Measurements from ENCODE around the gene BBS9. TPM values are rescaled to one million over a fixed set of nuclear protein-coding genes. Genes with fewer than 3 reads are reported as not detected.

The BBS9 gene
- total RNA-seq, 1 experiment from 2014 or later: 5.1 TPM

- Mint-ChIP-seq H3K36me3 (ENCODE audit: insufficient read depth, unreplicated experiment) (no peaks in the 10 kb centered on the region), H3K27me3 (ENCODE audit: insufficient read depth, unreplicated experiment) (no peaks in the 10 kb centered on the region), H3K4me3 (ENCODE audit: unreplicated experiment) (no peak overlapping the region), H3K4me1 (ENCODE audit: insufficient read depth, unreplicated experiment) (no peaks in the 10 kb centered on the region), H3K27ac (ENCODE audit: low read depth, unreplicated experiment) (no peak overlapping the region), H3K9me3 (ENCODE audit: unreplicated experiment) (no peaks in the 10 kb centered on the region)
- intact Hi-C loops (cut with micrococcal nuclease): loop anchor here (2.0 kb wide), 1 partner anchor 473 kb away; no protein-coding TSS in a partner anchor
- POLR2A ChIA-PET: no interaction called here
- TF ChIP-seq, protein P1, sequence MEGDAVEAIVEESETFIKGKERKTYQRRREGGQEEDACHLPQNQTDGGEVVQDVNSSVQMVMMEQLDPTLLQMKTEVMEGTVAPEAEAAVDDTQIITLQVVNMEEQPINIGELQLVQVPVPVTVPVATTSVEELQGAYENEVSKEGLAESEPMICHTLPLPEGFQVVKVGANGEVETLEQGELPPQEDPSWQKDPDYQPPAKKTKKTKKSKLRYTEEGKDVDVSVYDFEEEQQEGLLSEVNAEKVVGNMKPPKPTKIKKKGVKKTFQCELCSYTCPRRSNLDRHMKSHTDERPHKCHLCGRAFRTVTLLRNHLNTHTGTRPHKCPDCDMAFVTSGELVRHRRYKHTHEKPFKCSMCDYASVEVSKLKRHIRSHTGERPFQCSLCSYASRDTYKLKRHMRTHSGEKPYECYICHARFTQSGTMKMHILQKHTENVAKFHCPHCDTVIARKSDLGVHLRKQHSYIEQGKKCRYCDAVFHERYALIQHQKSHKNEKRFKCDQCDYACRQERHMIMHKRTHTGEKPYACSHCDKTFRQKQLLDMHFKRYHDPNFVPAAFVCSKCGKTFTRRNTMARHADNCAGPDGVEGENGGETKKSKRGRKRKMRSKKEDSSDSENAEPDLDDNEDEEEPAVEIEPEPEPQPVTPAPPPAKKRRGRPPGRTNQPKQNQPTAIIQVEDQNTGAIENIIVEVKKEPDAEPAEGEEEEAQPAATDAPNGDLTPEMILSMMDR (IDR thresholded peaks at IDR 0.05; ENCODE audit: unreplicated experiment): peak; percentile 26
- BruUV-seq (replicated peaks): no TSS peak
- DNase-seq (ENCODE audit: unreplicated experiment): peak; percentile 58
- CTCF ChIA-PET: interaction anchor here (0.6 to 2.2 kb wide), 15 partner anchors 11 to 628 kb away, joined by 3 to 11 read pairs (median 3); no protein-coding TSS in a partner anchor
Observed at GRCh38 chr7:33459340-33459751, 330.0 kb downstream of the BBS9 start.

DNA sequence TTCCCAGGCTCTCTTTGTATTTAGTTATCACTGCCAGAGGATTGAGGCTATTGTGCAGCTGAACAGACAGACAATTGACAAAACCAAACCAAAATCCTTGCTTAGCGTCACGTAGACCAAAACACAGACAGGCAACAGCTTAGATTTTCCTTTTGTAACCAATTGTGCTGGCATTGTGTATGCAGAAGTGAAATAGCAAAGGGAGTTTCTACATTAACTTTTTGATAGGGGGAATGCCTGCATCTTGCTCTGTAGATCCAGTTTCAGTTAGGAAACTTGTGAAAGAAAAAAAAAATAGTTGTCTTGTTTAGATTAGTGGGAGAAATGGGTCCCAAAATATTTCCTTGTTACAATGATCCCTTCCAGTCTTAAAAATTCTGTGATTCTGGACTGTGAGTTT, 333.8 kb downstream of the BBS9 start:
- CTCF ChIA-PET: interaction anchor here (0.6 to 0.7 kb wide), 2 partner anchors 10 to 1852 kb away, joined by 3 read pairs; no protein-coding TSS in a partner anchor
- intact Hi-C loops (cut with micrococcal nuclease): no loop called here
- Mint-ChIP-seq H3K4me3 (ENCODE audit: unreplicated experiment) (no peak overlapping the region), H3K27ac (ENCODE audit: low read depth, unreplicated experiment) (no peak overlapping the region), H3K27me3 (ENCODE audit: insufficient read depth, unreplicated experiment) (no peaks in the 10 kb centered on the region), H3K9me3 (ENCODE audit: unreplicated experiment) (no peaks in the 10 kb centered on the region), H3K4me1 (ENCODE audit: insufficient read depth, unreplicated experiment) (no peaks in the 10 kb centered on the region), H3K36me3 (ENCODE audit: insufficient read depth, unreplicated experiment) (no peaks in the 10 kb centered on the region)
- POLR2A ChIA-PET: no interaction called here
- DNase-seq (ENCODE audit: unreplicated experiment): no peak
- BruUV-seq (replicated peaks): no TSS peak
- TF ChIP-seq, protein P1 (IDR thresholded peaks at IDR 0.05; ENCODE audit: unreplicated experiment): no peak

DNA sequence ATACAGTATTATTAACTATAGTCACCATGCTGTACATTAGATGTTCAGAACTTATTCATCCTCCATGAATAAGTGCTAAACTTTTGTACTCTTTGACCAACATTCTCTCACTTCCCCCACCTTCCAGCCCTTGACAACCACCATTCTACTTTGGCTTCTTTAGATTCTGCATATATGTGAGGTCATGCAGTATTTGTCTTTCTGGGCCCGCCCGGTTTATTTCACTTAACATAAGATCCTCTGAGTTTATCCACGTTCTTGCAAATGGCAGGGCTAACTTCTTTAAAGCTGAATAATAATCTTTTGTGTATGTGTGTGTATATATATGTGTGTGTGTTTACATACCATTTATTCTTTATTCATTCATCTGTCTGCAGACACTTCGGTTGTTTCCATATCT, 336.8 kb downstream of the BBS9 start:
- BruUV-seq (replicated peaks): no TSS peak
- no peak overlapping the region for H3K4me3 Mint-ChIP-seq (ENCODE audit: unreplicated experiment)

GRCh38 chr7:33471636-33472242, 342.4 kb downstream of the BBS9 start:
- Mint-ChIP-seq H3K27me3 (ENCODE audit: insufficient read depth, unreplicated experiment) (no peaks in the 10 kb centered on the region), H3K4me1 (ENCODE audit: insufficient read depth, unreplicated experiment) (no peaks in the 10 kb centered on the region), H3K4me3 (ENCODE audit: unreplicated experiment) (no peak overlapping the region), H3K27ac (ENCODE audit: low read depth, unreplicated experiment) (no peak overlapping the region), H3K36me3 (ENCODE audit: insufficient read depth, unreplicated experiment) (no peaks in the 10 kb centered on the region), H3K9me3 (ENCODE audit: unreplicated experiment) (no peaks in the 10 kb centered on the region)
- intact Hi-C loops (cut with micrococcal nuclease): no loop called here
- DNase-seq (ENCODE audit: unreplicated experiment): no peak
- no TSS peak for BruUV-seq (replicated peaks)
- CTCF ChIA-PET: interaction anchor here (1.1 kb wide), 1 partner anchor 12 kb away, joined by 5 read pairs; no protein-coding TSS in a partner anchor
- TF ChIP-seq, protein P1 (IDR thresholded peaks at IDR 0.05; ENCODE audit: unreplicated experiment): no peak
- POLR2A ChIA-PET: no interaction called here

More for the DNA sequence above, 336.8 kb downstream of the BBS9 start:
- no peak for DNase-seq (ENCODE audit: unreplicated experiment)
- intact Hi-C loops (cut with micrococcal nuclease): no loop called here
- Mint-ChIP-seq H3K9me3 (ENCODE audit: unreplicated experiment) (no peaks in the 10 kb centered on the region), H3K27me3 (ENCODE audit: insufficient read depth, unreplicated experiment) (no peaks in the 10 kb centered on the region), H3K4me1 (ENCODE audit: insufficient read depth, unreplicated experiment) (no peaks in the 10 kb centered on the region), H3K36me3 (ENCODE audit: insufficient read depth, unreplicated experiment) (no peaks in the 10 kb centered on the region), H3K27ac (ENCODE audit: low read depth, unreplicated experiment) (no peak overlapping the region)
- ChIA-PET POLR2A (no interaction called here), CTCF (no interaction called here)
- TF ChIP-seq, protein P1 (IDR thresholded peaks at IDR 0.05; ENCODE audit: unreplicated experiment): no peak

Data from MCF 10A (cell line).